Muscle of back (tissue), 11 donors: Measurements from ENCODE around the gene TCEAL3. TPM values are rescaled to one million over a fixed set of nuclear protein-coding genes. Genes with fewer than 3 reads are reported as not detected.
"Not testable (repeated sequence)": the region's sequence is repeated elsewhere in the genome, so short reads cannot be mapped to it uniquely, and the experiment has no call there.

Source experiments
- DNase-seq, 3 donors: peaks; one replicate each; pipeline versions ENCODE4 v3.0.0 to v3.0.0-alpha.2; 2013
- polyA plus RNA-seq, 10 donors: library from polyadenylated mRNA; unstranded; fragments of 120-200 nt; gene quantifications; one replicate each; pipeline ENCODE4 v1.2.1, GENCODE V29; 2013; ENCODE audit not compliant: insufficient read length in 10 of 10

Gene TCEAL3
- polyA plus RNA-seq, 10 donors = 8.1 to 15.7 (median 10.6) TPM

- not testable (repeated sequence) for DNase-seq
Observed at GRCh38 chrX:103659460-103659859, 51.7 kb downstream of the TCEAL3 start.

Other genes starting within 250 kb of the TCEAL3 start
- 100 to 1,000 TPM; 117 to 242 (median 160) TPM for gene BEX3, start 231.4 kb upstream of the TCEAL3 start, polyA plus RNA-seq
- gene RAB40A, start 88.5 kb upstream of the TCEAL3 start, polyA plus RNA-seq = 1 to 10 TPM in 3 of 10 donors, under 1 TPM in 7; 0.54 to 2.2 (median 0.77) TPM
- gene TCEAL4, start 22.4 kb upstream of the TCEAL3 start, polyA plus RNA-seq = 100 to 1,000 TPM in 2 of 10 donors, 10 to 100 TPM in 8; 75.0 to 110 (median 87.5) TPM
- gene TCEAL1, start 21.0 kb downstream of the TCEAL3 start, polyA plus RNA-seq = 10 to 100 TPM; 51.8 to 70.1 (median 61.0) TPM
- gene MORF4L2, start 78.7 kb downstream of the TCEAL3 start, polyA plus RNA-seq = 100 to 1,000 TPM; 232 to 296 (median 261) TPM
- gene TMEM31, start 102.9 kb downstream of the TCEAL3 start, polyA plus RNA-seq = 1 to 10 TPM in 4 of 10 donors, under 1 TPM in 6; 0.38 to 1.5 (median 0.76) TPM
- gene PLP1, start 168.9 kb downstream of the TCEAL3 start, polyA plus RNA-seq = 100 to 1,000 TPM in 2 of 10 donors, 10 to 100 TPM in 8; 56.8 to 111 (median 85.8) TPM
- 10 to 100 TPM; 13.6 to 39.3 (median 29.6) TPM for gene RAB9B, start 224.3 kb downstream of the TCEAL3 start, polyA plus RNA-seq